GM18517 (cell line): ENCODE results near the gene LSS.
"Not testable (repeated sequence)": the region's sequence is repeated elsewhere in the genome, so short reads cannot be mapped to it uniquely, and the experiment has no call there.

Experiments
- ATAC-seq: cut with Tn5 transposase; IDR thresholded peaks from one replicate; pipeline ENCODE4 v1.9.1; 2021; ENCODE audit warnings: mild to moderate bottlenecking, moderate library complexity; ENCODE audit not compliant: unreplicated experiment

Gene LSS

DNA sequence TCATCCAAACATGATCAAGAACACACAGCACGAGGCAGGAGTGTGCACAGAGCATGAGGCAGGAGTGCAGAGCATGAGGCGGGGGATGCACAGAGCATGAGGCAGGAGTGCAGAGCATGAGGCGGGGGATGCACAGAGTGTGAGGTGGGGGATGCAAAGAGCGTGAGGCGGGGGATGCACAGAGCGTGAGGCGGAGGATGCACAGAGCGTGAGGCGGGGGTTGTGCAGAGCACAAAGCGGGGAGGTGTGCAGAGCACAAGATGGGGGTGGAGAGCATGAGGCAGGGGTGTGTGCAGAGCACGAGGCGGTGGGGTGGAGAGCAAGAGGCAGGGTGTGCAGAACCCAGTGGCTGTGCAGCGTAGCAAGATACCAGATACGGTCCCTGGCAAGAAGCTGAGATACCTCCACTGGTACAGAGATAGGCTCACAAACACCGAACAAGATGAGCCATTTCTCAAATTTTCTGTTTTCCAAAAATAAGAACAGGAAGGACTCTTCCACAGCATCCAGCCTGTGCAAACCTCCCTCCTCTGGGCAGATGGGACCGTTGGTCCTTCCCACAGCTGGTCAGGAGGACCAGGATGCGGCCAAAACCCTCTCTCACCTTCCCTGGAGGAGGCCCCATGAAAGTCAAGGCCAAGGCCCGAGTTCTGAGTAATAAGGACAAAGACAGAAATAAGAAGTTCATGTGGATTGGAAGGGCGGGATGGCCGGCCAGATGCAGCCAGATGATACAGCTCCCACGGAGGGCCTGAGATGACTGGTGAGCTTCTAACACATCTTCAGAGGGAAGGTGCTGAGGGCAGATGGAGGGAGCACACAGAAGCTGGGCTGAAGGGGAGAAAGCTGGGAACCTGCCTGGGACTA is 56.3 kb downstream of the LSS start:
- no peak for ATAC-seq

DNA sequence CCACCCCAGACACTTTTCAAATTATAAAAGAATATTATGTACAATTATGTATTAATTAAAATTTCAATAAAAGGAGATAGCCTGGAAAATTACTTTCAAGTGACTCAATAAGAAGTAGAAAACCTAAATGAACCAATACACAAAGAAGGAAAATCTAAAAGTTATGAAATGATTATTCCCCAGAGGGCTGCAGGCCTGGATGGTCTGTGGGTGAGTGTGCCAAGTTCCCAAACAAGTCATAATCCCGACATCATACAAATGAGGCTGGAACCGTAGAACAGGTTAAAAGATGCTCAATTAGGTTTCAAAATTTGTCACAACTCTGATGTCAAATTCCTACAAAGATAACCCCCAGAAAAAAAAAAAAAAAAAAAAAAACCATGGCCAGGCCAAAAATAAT is 57.0 kb downstream of the LSS start:
- no peak for ATAC-seq

DNA sequence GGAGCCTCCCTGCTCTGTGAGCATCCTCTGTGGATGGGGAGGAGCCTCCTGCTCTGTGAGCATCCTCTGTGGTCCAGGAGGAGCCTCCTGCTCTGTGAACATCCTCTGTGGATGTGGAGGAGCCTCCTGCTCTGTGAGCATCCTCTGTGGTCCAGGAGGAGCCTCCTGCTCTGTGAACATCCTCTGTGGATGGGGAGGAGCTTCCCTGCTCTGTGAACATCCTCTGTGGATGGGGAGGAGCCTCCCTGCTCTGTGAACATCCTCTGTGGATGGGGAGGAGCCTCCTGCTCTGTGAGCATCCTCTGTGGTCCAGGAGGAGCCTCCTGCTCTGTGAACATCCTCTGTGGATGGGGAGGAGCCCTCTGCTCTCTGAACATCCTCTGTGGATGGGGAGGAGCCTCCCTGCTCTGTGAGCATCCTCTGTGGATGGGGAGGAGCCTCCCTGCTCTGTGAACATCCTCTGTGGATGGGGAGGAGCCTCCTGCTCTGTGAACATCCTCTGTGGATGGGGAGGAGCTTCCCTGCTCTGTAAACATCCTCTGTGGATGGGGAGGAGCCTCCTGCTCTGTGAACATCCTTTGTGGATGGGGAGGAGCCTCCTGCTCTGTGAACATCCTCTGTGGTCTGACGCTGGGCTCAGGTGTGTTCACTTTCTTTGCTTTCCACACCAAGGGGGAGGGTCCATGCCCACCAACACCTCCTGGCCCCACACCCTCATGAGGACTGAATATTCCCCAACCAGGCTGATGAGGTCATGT is 58.0 kb downstream of the LSS start:
- not testable (repeated sequence) for ATAC-seq

DNA sequence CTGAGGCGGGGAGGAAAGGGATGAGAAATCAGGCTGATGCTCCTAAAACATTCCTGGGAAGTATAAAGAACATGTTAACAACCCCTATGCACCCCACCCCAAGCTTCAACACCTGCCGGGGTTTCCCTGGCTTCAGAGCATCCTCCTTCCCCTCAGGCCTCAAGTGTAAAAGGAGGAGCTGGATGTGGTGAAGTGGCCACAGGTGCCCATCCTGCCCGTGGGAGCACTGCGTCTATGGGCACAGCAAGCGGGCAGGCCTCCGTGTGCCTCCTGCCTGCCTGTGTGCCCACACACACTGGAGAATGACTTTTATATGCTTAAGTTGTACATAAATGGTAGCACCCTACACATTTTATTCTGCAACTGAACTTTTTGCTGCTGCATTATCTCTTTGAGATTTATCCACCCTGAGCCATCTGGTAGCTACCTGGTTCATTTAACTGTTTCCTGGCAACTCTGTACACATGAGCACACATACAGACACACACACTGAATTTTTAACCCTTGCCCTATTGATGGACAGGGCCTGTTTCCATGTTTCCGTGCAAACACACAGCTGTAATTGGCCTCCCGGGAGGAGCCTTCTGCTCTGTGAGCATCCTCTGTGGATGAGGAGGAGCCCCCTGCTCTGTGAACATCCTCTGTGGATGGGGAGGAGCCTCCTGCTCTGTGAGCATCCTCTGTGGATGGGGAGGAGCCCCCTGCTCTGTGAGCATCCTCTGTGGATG is 59.8 kb downstream of the LSS start:
- no peak for ATAC-seq

DNA sequence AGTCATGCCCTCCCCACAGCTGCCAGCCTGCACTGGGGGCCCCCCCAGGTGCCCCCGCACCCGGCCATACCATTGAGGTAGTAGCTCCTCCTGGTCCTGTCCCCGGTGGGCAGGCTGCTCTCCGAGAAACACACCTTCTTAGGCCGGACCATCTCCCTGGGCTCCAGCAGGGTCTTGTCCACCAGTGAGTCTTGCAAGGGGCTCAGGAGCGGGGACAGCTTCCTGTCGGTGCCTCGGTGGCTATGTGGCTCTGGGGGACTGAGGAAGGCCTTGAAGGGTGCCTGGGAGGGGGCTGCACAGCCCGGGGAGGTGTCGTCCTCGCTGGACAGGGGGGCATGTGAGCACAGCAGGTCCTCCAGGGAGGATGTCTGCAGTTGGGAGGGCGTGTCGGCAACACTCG is 60.3 kb downstream of the LSS start:
- ATAC-seq, result no peak

DNA sequence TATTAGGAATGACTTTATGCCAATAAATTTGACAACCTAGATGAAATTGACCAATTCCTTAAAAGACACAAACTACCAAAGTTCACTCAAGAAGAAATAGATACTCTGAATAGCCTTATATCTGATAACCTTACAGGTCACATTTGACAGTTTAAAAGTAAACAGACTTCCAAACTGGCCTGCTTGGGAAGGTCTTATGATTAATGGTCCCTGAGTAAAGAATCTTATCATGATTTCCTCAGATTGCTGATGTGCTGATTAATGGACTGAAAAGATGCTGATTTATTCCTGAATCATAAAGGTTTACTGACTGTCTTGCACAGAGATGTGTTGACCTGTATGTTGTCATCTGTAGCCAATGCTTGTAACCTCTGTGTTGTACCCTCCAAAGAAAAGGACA is 63.5 kb downstream of the LSS start:
- ATAC-seq, result no peak

DNA sequence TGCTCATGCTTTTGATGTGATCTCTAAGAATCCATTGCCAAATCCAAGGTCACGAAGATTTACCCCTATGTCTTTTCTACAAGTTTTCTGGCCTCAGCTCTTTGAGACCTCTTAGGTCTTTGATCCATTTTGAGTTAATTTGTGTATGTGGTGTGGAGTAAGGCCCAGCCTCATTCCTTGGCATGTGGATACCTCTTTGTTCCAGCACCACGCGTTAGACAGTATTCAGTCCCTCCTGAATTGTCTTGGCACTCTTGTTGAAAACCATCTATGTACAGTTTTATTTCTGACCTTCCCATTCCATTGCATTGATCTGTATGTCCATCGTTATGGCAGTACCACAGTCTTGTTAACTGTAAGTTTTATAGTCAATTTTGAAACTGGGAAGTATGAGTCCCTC is 65.2 kb downstream of the LSS start:
- no peak for ATAC-seq

DNA sequence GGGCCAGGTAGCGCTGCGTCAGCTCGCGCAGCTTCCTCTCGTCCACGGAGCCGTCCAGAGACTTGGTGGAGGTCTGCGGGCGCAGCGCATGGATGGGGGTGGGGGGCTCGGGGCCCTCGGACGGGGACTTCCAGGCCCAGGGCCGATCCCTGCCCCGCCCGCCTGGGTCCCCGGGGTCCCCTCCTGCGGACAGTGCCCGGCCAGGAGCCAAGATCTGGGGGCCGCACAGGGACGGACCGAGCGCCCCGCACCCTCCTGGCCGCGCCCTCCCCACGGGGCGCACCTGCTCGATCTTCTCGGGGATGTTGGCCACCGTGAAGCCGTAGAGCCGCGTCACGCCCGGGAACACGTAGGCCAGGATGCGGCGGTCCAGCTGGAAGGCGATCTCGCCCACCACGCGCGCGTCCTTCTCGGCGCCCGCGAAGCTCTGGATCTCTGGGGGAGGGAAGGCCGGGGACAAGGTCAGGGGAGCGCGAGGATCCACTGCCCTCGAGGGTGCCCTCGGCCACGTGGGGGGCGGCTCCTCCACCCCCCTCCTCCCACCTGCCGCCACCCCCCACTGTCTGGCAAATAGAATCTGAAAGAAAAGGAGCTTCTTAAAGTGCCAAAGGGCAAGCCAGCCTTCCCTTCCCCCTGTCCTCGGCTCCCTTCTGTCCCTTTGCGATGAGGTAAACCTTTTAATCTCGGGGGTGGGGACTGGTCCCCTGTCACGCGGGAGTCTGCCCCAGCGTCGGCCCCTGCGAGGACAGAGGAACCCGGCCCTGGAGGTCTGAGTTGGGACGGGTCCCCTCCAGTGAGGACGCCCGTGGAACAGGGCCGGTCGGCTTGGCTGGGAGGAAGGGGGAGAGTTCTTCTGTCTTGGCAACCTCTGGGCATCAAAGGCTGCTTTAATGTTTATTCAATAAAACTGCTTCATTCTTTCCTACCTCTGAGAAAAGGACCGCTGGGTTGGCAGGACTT is 66.7 kb downstream of the LSS start:
- no peak for ATAC-seq

DNA sequence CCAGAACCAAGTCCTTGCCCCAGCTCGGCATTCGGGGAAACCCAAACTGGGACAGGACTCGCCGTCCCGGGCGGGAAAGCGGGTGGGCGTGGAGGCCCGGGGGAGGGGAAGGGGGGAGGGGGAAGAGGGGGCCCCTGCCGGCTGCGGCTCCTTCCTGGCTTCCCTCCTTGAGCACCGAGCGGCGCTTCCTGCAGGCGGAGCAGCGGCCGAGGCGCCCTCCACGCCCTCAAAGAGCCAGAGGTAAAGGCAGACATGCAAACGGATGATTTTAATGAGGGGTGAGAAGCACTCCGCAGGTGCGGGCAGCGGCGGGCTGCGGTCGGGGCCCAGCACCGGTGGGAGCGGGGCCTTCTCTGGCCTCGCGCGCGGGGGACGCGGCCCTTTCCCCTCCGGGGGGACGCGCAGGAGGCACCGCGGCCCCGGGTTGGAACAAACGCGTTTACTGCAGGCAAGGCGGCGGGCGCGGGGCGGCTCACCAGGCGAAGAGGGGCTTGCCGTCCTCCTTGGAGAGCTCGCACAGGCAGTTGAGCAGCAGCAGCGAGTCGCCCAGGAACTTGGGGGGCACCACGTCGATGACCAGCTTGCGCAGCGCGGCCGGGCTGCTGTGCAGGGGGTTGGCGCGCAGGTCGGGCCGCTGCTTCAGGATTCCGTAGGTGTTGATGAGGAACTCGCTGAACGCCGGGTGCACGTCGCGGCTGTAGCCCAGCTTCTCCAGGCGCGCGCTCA is 67.5 kb downstream of the LSS start:
- ATAC-seq, result no peak

DNA sequence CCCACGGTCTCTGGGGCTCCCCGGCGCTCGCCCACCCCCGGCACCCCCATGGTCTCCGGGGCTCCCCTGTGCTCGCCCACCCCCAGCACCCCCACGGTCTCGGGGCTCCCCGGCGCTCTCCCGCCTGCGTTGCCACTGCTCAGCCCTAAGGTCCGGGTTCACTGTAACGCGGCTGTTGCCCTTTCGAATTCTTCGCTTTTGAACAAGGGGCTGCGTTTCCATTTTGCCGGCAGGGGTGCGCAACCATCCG is 68.0 kb downstream of the LSS start:
- no peak for ATAC-seq

DNA sequence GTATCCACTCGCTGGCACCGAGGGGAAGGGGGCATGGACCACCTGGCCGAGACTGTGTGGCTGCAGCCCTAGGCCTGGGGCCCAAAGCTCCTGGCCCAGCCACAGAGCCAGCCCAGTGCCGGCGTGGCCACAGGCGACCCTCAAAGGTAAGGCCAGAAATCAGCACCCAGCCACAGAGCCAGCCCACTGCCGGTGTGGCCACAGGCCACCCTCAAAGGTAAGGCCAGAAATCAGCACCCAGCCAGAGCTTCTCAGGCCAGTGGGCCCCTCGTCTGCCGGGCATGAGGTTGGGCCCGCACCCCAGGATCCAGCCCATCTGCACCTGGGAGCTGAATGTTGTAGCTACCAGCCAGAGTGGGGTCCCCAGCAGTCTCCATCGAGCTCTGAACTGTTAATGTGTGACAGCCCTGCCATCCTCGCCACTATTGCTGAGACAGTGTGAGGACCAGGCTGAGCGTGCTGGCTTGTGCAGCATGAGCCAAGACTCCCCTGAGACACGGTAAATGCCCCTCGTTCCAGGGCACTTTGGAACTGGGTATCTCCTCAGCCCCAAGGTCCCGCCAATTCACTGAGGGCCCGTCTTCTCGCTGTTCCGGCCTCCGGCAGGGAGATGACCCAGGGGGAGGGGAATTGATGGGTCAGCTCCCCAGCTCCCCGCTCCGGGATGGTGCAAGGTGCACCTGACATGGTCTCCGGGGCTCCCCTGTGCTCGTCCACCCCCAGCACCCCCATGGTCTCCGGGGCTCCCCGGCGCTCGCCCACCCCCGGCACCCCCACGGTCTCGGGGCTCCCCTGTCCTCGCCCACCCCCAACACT is 68.5 kb downstream of the LSS start:
- no peak for ATAC-seq

DNA sequence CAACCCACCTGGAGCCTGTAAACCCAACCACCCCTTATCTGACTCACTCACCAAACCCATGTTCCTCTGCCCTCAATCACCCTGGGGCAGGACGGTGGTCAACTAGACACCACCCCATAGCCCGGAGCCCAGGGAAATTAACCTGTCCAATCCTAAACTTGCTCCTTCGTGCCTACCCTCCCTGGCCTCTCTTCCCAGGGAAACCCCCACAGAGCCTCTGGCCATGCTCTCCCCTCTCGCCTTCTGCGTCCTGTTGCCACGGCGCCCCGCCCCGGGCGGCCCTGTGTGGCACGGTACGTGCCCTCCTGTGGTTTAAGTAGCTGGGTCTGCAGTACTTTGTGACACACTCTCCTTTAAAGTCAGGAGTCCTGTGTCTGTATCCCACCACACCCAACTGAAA is 69.2 kb downstream of the LSS start:
- no peak for ATAC-seq

DNA sequence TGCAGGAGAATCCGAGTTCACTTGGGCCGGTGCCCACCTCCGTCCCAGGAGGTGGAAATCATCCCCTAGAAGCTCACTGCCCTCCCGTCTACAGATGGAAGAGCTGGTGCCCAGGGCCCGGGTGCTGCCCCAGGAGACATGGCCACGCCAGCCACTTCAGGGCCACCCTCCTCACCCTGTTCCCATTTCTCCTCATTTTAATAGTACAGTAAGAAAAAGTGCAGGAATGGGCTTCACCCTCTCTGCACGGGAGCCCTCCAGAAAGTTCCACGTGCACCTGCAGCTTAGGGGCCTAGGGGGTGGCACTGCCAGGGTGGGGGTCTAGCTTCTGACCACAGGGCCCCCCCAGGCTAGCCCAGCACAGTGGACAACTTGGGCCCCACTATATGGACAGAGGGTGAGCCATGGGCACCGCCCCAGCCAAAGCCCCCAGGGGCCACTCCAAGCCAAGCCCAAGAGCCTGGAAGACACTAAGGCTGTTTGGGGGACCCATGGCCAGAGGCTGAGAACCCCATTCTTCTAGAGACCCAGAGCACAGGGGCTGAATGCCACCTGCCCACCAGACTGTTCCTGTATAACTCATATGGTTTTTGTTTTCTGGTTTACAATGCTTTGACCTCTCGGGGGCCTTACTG is 69.8 kb downstream of the LSS start:
- ATAC-seq, result no peak

DNA sequence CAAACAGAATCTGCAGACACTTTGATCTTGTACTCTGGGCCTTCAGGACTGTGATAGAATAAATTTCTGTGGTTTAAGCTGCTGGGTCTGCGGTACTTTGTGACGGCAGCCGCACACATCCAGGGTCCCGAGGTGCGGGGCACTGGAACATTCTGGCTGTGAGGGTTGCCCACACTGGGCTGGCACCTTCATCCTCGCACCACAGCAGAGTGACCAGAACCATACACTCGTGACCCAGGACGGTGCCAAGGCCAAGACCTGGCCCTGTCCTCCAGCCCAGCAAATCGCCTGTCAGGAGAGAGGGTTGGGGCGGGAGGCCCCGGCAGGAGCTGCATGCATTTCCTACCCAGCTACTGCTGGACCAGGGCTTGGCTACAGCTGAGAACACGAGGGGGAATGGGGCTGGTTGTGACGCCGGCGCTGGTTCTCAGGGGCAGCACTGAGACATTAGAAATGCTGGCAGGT is 70.6 kb downstream of the LSS start:
- ATAC-seq, result no peak

DNA sequence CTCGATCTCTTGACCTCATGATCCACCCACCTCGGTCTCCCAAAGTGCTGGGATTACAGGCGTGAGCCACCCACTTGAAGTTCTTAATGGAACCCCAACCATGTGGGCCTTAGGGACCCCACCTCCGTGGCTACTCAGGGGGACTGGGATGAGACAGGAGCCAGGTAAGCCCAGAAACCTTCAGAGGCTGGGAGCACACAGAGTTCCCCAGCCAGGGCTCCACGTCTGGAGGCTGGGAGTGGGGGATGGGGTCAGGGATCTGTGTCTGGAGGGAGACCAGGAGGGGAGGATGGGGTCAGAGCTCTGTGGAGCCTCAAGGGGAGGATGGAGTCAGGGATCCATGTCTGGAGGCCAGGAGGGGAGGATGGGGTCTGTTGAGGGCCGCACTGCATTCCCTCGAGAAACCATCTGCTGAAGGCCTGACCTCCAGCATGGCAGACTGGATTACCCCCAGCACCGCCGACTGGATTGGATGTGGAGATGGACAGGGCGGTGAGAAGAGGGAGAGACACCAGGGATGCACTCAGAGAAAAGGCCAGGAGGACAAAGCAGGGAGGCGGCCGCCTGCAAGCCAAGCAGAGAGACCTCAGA is 71.1 kb downstream of the LSS start:
- no peak for ATAC-seq

DNA sequence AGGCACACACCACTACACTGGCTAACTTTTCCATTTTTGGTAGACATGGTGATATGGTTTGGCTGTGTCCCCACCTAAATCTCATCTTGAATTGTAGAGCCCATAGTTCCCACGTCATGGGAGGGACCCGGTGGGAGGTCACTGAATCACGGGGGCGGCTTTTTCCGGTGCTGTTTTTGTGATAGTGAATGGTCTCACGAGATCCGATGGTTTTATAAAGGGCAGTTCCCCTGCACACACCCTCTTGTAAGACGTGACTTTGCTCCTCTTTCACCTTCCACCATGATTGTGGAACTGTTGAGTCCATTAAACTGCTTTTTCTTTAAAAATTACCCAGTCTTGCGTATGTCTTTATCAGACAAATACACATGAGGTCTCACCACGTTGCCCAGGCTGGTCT is 71.9 kb downstream of the LSS start:
- no peak for ATAC-seq

DNA sequence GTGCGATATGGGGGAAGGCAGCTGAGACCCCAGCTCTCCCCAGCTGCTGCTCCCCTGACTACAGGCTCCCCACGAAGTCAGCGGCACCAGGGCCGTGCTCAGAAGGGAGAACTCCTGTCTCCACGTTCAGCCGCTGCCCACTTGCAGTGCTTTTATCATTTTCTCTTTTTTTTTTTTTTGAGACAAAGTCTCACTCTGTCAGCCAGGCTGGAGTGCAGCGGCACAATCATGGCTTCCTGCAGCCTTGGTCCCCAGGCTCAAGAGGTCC is 72.3 kb downstream of the LSS start:
- no peak for ATAC-seq

DNA sequence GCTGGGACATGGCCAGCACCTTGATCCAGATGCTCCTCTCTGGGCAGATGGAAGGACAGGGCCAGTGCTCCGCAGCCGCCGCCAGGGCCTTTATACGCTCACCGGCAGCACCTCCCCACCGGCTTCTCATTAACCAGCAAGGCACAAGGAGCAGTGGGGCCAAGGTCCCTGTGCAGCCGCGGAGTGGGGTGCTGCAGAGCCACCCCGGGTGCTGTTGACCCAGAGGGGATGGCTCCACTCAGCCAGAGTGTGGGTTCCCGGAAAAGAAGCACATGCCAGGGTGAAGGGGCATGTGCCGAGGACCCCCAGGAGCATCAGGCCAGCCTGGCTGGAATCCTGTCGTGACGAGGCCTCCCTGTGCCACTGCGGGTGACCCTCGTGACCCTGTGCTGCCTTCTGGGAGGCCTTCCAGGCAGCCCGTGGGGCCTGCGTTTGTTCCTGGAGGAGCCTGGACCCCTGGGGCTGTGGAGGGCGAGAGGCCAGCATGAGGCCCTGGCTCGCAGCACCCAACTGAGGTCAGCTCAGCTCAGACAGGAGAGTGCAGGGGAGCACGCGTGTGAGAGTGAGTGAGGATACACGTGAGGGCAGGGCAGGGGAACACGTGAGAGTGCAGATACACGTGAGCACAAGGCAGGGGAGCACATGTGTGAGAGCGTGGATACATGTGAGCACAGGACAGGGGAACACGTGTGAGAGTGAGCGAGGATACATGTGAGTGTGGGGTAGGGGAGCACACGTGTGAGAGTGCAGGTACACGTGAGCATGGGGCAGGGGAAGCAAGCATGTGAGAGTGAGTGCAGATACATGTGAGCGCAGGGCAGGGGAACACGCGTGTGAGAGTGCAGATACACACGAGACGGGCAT is 72.8 kb downstream of the LSS start, which contains the start of gene FTCD:
Gene FTCD (minus strand): TSS at position 66 of the 864 bp plus-strand sequence. CDS start 56 bp downstream, at position 10.
- no peak for ATAC-seq
